Measurements from ENCODE around the gene DUSP15. TPM values are rescaled to one million over a fixed set of nuclear protein-coding genes. Genes with fewer than 3 reads are reported as not detected.

DUSP15 gene, protein sequence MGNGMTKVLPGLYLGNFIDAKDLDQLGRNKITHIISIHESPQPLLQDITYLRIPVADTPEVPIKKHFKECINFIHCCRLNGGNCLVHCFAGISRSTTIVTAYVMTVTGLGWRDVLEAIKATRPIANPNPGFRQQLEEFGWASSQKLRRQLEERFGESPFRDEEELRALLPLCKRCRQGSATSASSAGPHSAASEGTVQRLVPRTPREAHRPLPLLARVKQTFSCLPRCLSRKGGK
- total RNA-seq: 1 to 10 TPM in 1 of 4 donors, under 1 TPM in 1, not detected in 2; 0.49 to 1.2 TPM

DNA sequence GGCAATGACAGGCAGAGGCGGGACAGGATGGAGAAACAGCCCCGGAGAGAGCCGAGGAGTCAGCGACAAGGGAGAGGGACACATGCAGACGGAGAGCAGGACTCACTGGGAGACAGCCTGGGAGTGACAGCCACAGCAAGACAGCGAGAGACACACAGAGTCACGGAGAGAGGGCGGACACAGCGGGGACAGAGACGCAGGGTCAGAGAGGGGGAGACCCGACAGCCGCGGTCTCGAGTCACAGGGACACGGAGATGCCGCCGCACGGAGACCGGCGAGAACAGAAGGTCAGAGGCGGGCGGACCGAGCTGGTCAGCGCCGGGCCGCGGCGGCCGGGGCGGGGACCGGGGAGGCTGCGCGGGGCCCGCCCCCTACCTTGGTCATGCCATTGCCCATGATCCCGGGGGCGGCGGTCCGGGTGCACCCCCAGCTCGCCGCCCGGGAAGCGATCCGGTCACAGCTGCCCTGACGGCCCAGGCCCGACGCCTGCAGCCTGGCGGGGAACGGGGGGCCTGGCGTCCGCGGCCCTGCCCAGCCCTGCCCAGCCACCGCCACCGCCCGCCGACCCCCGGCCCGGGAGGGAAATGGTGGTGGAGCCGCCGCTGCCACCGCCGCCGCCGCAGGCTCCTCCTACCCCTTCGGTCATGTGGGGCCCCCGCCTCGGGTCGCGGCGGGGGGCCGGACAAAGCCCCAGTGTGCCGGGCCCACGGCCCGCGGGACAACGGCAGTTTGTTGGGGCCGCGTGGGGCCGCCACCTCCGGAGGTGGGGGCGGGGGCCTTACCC is at the start of gene DUSP15, which contains the start of gene TTLL9:
DUSP15 (minus strand) TSS at position 586 of the 784 bp plus-strand sequence; CDS start at position 396, 190 bp downstream.
TTLL9 (plus strand) TSS at position 693 of the 784 bp plus-strand sequence. CDS start 493 bp downstream, outside the sequence.
- TF ChIP-seq, protein P1, sequence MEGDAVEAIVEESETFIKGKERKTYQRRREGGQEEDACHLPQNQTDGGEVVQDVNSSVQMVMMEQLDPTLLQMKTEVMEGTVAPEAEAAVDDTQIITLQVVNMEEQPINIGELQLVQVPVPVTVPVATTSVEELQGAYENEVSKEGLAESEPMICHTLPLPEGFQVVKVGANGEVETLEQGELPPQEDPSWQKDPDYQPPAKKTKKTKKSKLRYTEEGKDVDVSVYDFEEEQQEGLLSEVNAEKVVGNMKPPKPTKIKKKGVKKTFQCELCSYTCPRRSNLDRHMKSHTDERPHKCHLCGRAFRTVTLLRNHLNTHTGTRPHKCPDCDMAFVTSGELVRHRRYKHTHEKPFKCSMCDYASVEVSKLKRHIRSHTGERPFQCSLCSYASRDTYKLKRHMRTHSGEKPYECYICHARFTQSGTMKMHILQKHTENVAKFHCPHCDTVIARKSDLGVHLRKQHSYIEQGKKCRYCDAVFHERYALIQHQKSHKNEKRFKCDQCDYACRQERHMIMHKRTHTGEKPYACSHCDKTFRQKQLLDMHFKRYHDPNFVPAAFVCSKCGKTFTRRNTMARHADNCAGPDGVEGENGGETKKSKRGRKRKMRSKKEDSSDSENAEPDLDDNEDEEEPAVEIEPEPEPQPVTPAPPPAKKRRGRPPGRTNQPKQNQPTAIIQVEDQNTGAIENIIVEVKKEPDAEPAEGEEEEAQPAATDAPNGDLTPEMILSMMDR (IDR thresholded peaks at IDR 0.05; ENCODE audit: low read depth): no peak

DNA sequence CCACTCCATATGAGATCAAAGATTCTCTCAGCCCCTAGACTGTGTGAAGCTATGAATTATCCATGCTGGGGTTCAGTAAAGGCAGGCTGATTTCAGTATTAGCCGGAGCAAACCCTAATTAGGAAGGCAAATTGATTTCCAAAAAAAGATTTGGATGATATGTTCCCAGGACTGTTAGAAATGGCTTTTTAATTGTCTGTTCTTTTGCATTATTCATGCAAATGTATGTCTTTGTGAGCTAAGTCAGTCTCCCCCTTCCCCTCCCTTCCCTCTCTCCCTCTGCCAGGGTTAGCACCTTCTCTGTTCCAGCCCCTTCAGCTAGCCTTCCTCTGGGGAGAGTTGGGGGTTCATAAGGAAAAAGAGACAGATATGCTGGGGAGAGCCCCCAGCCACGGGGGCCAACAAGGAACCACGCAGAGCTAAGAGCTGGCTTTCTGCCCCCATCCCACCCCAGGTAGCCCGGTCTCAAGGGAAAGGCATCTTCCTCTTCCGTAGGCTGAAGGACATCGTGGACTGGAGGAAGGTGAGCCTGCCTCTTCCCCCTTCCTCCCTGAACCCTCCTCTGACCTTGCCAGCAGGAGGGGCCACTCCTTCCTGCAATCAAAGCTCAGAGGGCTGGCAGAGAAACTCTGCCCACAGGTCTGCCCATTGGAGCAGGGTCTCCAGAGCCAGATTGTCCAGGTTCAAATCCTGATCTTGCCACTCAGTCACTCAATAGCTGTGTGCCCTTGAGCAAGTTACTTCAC is 49.3 kb upstream of the DUSP15 start:
- TF ChIP-seq, protein P1 (IDR thresholded peaks at IDR 0.05; ENCODE audit: low read depth): no peak

DNA sequence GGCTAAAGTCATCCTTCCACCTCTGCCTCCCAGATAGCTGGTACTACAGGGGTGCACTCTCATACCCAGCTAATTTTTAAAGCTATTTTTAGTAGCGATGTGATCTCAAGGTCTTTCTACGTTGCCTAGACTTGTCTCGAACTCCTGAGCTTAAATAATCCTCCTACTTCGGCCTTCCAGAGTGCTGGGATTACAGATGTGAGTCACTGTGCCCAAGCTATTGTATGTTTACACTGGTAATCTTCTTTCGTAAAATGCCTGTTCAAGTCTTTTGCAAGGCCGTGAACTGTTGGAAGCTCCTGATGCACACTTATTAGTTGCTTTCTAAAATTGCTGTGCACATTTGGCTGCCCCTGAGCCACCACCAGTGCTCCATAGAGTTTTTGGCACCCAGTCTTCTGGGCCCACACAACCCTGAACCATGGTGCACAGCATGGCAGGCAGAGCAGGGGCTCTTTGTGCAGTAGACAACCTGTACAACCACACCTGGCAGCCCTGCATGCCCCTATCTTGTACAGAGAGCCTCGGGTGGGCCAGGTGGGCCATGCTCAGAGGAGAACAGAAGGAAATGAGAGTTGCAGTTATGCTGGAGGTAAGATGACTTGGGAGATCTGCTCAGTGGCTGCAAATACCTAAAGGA is 48.3 kb upstream of the DUSP15 start:
- TF ChIP-seq, protein P1 (IDR thresholded peaks at IDR 0.05; ENCODE audit: low read depth): no peak

DNA sequence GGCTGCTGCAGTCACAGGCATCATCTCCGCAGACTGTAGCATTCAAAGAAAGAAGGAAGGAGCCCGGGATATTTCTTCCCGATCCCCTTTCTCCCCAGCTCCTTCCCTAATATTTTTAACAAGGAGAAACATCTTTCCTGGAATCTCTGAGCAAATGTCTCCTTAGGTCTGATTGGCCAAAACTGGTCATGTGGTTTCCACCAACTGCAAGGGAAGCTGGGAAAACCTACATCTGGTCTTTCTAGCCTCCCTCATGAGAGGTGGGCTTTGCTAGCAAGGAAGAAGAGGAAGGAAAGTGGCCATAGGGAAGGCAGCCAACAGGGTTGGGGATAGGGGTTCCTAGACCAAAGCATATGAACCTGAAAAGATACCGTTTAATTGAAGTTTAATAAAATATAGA is 46.4 kb upstream of the DUSP15 start:
- TF ChIP-seq, protein P1 (IDR thresholded peaks at IDR 0.05; ENCODE audit: low read depth): no peak

DNA sequence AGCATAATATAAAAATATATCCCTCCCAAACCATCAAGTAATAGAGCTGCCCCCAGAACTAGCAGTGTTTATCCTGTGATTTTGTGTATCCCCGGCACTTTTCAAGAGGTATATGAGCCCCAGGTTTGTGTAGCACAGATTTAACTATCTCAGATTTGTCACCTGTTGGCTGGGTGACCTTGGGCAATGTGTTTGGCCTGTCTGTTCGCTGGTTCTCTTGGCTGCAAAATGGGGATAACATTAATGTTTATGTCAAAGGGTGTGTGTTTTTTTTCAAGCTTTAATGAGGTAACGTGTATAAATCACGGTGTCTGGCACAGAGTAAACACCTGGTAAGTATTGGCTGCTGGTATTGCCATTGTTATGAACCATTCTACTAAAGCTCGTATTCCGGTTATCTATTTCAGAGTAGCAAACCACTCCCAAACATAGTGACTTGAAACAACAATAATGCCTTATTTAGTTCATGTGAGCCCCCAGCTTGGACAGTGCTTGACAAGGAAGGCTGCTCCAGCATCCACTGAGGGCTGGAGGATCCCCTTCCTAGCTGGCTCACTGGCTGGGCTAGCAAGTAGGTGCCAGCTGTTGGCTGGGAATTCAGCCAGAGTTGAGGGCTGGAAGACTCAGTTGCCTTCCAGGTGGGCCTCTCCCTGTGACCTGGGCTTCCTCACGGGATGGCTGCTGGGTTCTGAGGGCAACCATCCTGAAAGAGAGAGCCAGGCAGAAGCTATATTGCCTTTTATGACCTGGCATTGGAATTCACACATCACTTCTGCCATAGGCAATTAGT is 45.4 kb upstream of the DUSP15 start:
- TF ChIP-seq, protein P1 (IDR thresholded peaks at IDR 0.05; ENCODE audit: low read depth): no peak

DNA sequence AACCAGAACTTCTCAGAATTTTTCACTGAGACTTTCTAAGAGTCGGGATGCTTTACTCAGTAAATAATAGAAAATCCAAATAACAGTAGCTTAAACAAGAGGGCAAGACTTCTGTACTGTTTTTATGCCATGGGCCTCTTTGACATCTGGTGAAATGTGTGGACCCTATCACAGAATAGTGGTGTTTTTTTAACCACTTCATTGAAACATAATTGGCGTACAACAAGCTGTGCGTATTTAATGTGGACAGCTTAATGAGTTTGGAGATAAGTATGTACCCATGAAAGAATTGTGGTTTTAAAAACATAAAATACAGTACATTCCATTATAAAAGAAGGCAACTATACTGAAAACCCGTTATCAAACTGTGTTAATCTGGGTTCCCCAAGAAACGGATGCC is 43.8 kb upstream of the DUSP15 start:
- TF ChIP-seq, protein P1 (IDR thresholded peaks at IDR 0.05; ENCODE audit: low read depth): no peak
